ACC112 (cell line): Measurements from ENCODE around the gene ADAT3.

Experiments
- H2AFZ ChIP-seq: fragments of 200-600 bp; sonication (generic); one replicate; pipeline ENCODE4 v1.6.0; 2017; ENCODE audit warnings: antibody characterized with exemption, low read length; ENCODE audit not compliant: unreplicated experiment
- H3K27ac ChIP-seq: fragments of 200-600 bp; sonication (generic); 2 replicates; pipeline ENCODE4 v1.5.1; 2014; ENCODE audit warnings: low read depth, mild to moderate bottlenecking, antibody characterized with exemption, low read length, moderate library complexity
- H3K27me3 ChIP-seq: fragments of 200-600 bp; sonication (generic); 2 replicates; pipeline ENCODE4 v1.6.1; 2014; ENCODE audit warnings: mild to moderate bottlenecking, antibody characterized with exemption, low read length, moderate library complexity, mixed read lengths; ENCODE audit not compliant: insufficient read depth
- H3K36me3 ChIP-seq: fragments of 200-600 bp; sonication (generic); 2 replicates; pipeline ENCODE4 v1.6.1; 2016; ENCODE audit warnings: mild to moderate bottlenecking, antibody characterized with exemption, low read length, moderate library complexity, mixed read lengths; ENCODE audit not compliant: insufficient read depth
- H3K4me1 ChIP-seq: fragments of 200-600 bp; sonication (generic); one replicate; pipeline ENCODE4 v1.6.1; 2016; ENCODE audit warnings: low read length, mixed read lengths; ENCODE audit not compliant: insufficient read depth, unreplicated experiment, control insufficient read depth
- H3K4me3 ChIP-seq: fragments of 200-600 bp; sonication (generic); 2 replicates; pipeline ENCODE4 v1.5.1; 2014; ENCODE audit warnings: mild to moderate bottlenecking, low read depth, low read length
- H3K79me2 ChIP-seq: fragments of 200-600 bp; sonication (generic); one replicate; pipeline ENCODE4 v1.6.0; 2016; ENCODE audit warnings: low read length; ENCODE audit not compliant: control insufficient read depth, unreplicated experiment, insufficient read depth

ADAT3 gene

DNA sequence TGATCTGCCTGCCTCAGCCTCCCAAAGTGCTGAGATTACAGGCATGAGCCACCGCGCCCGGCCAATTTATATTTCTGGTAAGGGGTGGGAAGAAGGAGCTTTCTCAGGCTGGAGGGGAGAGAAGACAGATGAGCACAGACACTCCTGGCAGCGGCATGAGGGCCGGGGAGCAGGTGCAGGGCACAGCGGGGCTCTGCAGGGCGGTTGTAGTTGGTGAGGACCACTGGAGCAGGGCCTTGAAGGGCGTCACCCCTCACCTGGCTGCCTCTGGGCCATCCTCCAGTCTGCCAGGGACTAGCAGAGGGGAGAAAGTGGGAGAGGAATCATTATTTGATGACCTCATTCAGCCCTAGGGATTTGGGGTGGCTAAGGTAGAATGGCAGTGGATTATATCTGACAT is 27.2 kb downstream of the ADAT3 start:
- no peak overlapping the region for H3K4me3 ChIP-seq
- no peaks in the 10 kb centered on the region for H3K36me3 ChIP-seq
- H3K4me1 ChIP-seq = no peaks in the 10 kb centered on the region
- no peak overlapping the region for H3K27ac ChIP-seq
- no peak overlapping the region for H2AFZ ChIP-seq
- H3K79me2 ChIP-seq = no peaks in the 10 kb centered on the region
- no peaks in the 10 kb centered on the region for H3K27me3 ChIP-seq

GRCh38 chr19:1933244-1933643 is 28.0 kb downstream of the ADAT3 start:
- H3K4me1 ChIP-seq = no peaks in the 10 kb centered on the region
- H3K79me2 ChIP-seq = no peaks in the 10 kb centered on the region
- no peak overlapping the region for H3K4me3 ChIP-seq
- H3K27me3 ChIP-seq = no peaks in the 10 kb centered on the region
- H2AFZ ChIP-seq = no peak overlapping the region
- no peaks in the 10 kb centered on the region for H3K36me3 ChIP-seq
- no peak overlapping the region for H3K27ac ChIP-seq

- no peaks in the 10 kb centered on the region for H3K36me3 ChIP-seq
- no peaks in the 10 kb centered on the region for H3K79me2 ChIP-seq
- no peak overlapping the region for H3K4me3 ChIP-seq
- no peaks in the 10 kb centered on the region for H3K27me3 ChIP-seq
- no peaks in the 10 kb centered on the region for H3K4me1 ChIP-seq
- H2AFZ ChIP-seq = no peak overlapping the region
- no peak overlapping the region for H3K27ac ChIP-seq
These were observed 28.7 kb downstream of the ADAT3 start for GRCh38 chr19:1933942-1934341.

DNA sequence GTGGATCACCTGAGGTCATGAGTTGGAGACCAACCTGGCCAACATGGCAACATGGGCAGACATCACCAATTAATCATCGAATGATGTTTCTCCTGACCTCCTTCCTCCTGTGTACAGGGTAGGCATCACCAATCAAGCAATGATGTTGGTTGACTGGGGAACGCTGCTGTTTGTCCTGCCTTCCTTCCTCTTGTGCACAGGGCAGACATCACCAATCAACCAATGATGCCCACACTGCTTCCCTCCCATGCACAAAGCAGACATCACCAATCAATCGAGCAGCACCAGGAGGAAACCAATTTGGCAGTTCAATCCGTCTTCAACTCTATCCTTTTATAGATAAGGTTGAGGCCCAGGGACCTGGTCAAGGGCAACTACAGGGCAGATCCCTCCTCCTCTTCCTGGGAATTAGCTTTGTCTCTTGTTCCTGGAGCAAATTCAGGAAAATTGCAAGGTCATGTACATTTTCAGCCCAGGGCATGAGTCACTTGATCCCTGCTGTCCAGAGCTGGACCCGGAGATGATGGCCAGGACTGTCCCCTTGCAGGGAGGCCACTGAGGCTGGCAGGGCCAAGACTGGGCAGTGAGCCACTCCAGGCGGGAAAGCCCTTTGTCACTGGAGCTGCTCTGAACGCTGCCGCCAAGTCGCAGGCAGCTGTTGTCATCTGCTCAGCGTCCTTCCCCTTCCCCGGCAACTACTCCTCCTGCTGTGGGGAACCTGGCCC is 30.4 kb downstream of the ADAT3 start:
- no peaks in the 10 kb centered on the region for H3K27me3 ChIP-seq
- H3K36me3 ChIP-seq = no peaks in the 10 kb centered on the region
- H3K4me3 ChIP-seq = no peak overlapping the region
- no peak overlapping the region for H3K27ac ChIP-seq
- no peak overlapping the region for H2AFZ ChIP-seq
- H3K4me1 ChIP-seq = no peaks in the 10 kb centered on the region
- H3K79me2 ChIP-seq = no peaks in the 10 kb centered on the region

DNA sequence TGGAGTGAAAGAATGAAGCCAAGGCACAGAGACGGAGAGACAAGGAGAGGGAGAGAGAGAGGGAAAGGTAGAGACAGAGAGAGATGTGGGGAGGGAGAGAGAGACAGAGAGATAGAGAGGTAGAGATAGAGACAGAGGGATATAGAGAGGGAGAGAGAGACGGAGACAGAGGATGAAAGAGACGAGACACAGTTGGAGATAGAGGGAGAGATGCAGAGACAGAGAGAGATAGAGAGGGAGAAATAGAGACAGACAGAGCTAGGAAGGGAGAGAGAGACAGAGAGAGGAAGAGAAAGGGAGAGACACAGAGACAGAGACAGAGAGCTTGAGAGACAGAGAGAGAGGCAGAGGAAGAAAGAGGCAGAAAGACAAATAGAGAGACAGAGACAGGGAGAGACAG is 31.2 kb downstream of the ADAT3 start:
- peaks cover under 1% of the 10 kb centered on the region for H3K79me2 ChIP-seq
- no peaks in the 10 kb centered on the region for H3K4me1 ChIP-seq
- no peaks in the 10 kb centered on the region for H3K36me3 ChIP-seq
- no peak overlapping the region for H2AFZ ChIP-seq
- no peak overlapping the region for H3K4me3 ChIP-seq
- no peaks in the 10 kb centered on the region for H3K27me3 ChIP-seq
- no peak overlapping the region for H3K27ac ChIP-seq

GRCh38 chr19:1936916-1937610 is 31.9 kb downstream of the ADAT3 start:
- H3K79me2 ChIP-seq = peaks cover 6% of the 10 kb centered on the region
- H2AFZ ChIP-seq = no peak overlapping the region
- H3K4me3 ChIP-seq = no peak overlapping the region
- H3K4me1 ChIP-seq = no peaks in the 10 kb centered on the region
- H3K27me3 ChIP-seq = no peaks in the 10 kb centered on the region
- H3K27ac ChIP-seq = no peak overlapping the region
- H3K36me3 ChIP-seq = no peaks in the 10 kb centered on the region

DNA sequence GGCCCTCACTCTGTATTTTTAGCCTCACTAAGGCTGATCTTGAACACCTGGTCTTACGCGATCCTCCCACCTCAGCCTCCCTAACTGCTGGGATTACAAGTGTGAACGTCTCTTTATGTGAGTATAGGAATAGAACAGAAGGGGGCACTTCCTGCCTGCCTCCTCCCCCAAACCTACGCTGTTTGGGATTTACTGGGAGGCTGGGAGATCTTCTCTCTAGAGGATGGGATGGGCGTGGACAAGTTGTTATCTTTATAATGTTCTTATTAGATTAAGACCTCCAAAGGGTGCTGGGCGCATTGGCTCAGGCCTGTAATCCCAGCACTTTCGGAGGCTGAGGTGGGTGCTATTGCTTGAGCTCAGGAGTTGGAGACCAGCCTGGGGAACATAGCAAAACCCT is 32.9 kb downstream of the ADAT3 start:
- H3K79me2 ChIP-seq = peaks cover 11% of the 10 kb centered on the region
- H3K36me3 ChIP-seq = no peaks in the 10 kb centered on the region
- H2AFZ ChIP-seq = no peak overlapping the region
- H3K4me3 ChIP-seq = no peak overlapping the region
- H3K4me1 ChIP-seq = peaks cover 4% of the 10 kb centered on the region
- H3K27ac ChIP-seq = no peak overlapping the region
- H3K27me3 ChIP-seq = no peaks in the 10 kb centered on the region

DNA sequence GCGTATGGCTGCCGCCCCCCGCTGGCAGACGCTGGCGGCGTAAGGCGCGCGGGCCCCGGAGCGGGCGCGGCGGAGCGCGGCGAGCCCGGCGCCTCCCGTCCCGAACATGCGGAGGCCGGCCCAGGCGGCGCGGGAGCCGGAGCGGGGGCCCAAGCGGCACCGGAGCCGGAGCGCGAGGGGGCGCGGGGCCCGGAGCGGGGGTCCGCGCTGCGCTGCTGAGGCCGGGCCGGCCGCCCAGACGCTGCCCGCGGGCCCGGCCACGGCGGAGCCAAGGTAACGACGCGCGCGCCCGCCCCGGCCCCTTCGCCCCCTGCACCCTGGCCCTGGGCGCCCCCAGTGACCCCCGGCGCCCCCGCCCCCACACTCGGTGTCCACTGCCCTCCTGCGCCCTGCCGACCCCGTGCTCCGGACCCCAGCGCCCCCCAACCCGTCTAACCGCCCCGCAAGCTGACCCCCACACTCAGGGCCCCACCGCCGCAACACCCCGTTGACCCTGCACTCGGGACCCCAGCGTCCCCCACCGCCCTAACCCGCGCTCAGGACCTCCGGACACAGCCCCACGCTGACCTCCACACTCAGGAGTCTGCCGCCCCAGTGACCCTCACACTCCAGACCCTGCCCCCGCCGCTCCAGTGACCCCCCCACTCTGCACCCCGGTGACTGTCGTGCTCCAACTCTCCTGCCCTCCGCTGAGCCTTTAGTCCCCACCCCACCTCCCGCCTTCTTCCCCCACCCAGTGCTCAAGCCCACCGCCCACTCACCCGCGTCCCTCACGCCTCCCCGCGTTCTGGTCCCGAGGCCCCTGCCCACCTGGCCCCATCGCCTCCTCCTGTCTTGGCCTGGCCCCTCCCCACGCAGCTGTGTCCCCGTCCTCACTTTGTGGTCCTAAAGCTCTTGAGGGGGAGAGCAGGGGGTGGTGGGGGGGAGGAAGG is 36.2 kb downstream of the ADAT3 start, which contains the start of gene CSNK1G2:
TSS of gene CSNK1G2 (plus strand) at position 27 of the 932 bp plus-strand sequence. CDS start 28,601 bp downstream, outside the sequence.
- peaks cover 41% of the 10 kb centered on the region for H3K79me2 ChIP-seq
- H3K4me1 ChIP-seq = peaks cover 5% of the 10 kb centered on the region
- no peaks in the 10 kb centered on the region for H3K36me3 ChIP-seq
- no peaks in the 10 kb centered on the region for H3K27me3 ChIP-seq
- peak within 1 kb of the TSS; percentile 87 for H3K4me3 ChIP-seq
- peak within 1 kb of the TSS; percentile 93 for H3K27ac ChIP-seq
- H2AFZ ChIP-seq = peak within 1 kb of the TSS; percentile 83

DNA sequence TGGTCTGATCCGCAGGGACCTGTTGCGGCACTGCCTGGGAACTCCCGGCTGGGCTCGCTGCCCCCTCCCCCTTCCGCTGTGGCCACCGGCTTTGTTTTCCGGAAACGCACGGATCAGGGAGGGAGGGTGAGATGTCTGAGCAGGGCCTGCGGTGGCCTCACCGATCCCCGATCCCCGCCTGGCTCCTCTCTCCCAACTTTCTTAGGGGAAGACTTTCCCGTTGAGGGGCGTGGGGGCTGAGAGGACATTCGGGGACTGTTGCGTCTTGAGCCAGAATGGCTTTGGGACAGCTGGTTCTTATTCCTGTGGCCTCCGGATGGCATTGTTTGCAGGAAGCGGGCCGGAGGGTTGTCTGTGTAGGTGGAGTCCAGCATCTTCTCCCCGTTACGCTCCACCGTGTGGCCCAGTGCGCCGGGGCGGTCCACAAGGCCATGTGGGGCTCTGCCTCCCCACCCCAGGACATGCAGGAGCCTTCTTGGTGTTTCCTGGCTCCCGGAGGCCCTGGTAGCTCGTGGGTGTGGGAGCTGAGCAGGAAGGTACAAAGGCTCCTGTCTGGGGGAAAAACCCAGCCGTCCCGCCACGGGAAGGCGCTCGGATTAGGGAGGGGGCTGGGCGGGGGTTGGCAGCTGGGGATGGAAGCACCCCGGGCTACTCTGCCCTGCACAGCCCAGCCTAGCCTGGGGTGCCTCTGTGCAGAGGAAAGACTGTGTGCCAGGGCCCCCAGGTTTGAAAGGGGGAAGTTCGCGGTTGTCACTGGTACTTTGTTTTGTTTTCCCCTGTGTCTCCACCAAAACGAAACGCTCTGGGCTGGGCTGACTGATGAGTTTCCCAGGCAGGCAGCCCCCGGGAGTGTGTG is 37.1 kb downstream of the ADAT3 start:
- peak overlapping the region; percentile 75 for H3K27ac ChIP-seq
- H3K79me2 ChIP-seq = peaks cover 45% of the 10 kb centered on the region
- H3K4me1 ChIP-seq = peaks cover 5% of the 10 kb centered on the region
- no peaks in the 10 kb centered on the region for H3K36me3 ChIP-seq
- H3K27me3 ChIP-seq = no peaks in the 10 kb centered on the region
- H3K4me3 ChIP-seq = peak overlapping the region; percentile 82
- peak overlapping the region; percentile 19 for H2AFZ ChIP-seq
